ENCODE data around the gene PHF21A. TPM values are rescaled to one million over a fixed set of nuclear protein-coding genes. Genes with fewer than 3 reads are reported as not detected.
A peak's percentile ranks its signal among the peaks of the same experiment; 100 is the strongest.

The PHF21A gene
- total RNA-seq, 1 donor from 2014 or later, result 71.1 TPM

DNA sequence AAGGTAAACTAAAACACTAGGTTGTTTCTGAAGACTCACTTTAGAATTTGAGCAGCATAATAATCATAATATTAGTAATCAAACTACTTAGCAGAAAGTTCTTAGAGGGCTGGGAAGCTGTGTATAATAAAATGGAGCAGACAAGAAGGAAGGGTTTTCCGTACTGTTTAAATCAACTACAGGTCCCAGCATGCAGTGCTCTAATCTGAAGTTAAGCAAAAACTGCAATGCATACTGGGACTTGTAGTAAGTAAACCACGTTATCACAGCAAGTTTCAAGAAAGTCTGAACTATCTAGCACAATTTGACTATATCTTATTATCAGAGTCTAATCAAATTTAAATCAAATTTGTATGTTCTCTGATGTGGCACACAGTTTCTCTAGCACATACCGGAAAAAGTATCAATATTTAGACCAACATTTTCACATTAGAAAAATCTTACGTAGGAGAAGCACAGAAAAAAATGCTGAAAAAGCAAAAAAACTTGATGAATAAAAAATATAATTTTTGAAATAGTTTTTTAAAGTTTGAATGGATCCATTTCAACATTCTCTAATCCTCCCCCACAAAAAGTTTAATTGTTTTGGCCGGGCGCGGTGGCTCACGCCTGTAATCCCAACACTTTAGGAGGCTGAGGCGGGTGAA, 8.2 kb downstream of the PHF21A start:
- H3K36me3 Mint-ChIP-seq (ENCODE audit: unreplicated experiment), result no peaks in the 10 kb centered on the region
- H3K27ac Mint-ChIP-seq (ENCODE audit: unreplicated experiment), result no peak overlapping the region
- DNase-seq, result no peak
- H3K4me3 Mint-ChIP-seq (ENCODE audit: unreplicated experiment), result no peak overlapping the region
- H3K9me3 Mint-ChIP-seq (ENCODE audit: unreplicated experiment), result no peaks in the 10 kb centered on the region
- TF ChIP-seq CTCF (IDR thresholded peaks at IDR 0.05; ENCODE audit: partially characterized antibody, unreplicated experiment), result no peak
- peaks cover 1% of the 10 kb centered on the region for H3K27me3 Mint-ChIP-seq (ENCODE audit: unreplicated experiment)
- H3K4me1 Mint-ChIP-seq (ENCODE audit: low read depth, unreplicated experiment), result peaks cover 20% of the 10 kb centered on the region

DNA sequence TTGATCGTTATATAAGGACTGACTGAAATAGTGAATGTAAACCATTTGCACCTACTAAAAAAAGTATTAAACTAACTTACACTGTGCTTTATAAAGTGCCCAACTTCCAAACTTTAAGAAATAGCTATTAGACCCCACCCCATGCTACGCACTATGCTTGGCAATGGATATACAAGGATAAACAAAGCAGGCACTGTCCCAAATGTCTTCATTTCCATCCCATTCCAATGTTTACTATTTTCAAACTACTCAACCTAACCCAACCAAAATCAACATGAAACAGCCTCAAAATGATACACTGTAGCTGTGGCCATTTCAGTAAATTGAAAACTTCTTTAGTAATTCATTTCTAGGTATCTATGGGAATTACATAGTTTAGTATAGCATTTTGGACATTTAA, 12.5 kb downstream of the PHF21A start:
- Mint-ChIP-seq H3K27me3 (ENCODE audit: unreplicated experiment) (no peaks in the 10 kb centered on the region), H3K9me3 (ENCODE audit: unreplicated experiment) (peaks cover 3% of the 10 kb centered on the region)

DNA sequence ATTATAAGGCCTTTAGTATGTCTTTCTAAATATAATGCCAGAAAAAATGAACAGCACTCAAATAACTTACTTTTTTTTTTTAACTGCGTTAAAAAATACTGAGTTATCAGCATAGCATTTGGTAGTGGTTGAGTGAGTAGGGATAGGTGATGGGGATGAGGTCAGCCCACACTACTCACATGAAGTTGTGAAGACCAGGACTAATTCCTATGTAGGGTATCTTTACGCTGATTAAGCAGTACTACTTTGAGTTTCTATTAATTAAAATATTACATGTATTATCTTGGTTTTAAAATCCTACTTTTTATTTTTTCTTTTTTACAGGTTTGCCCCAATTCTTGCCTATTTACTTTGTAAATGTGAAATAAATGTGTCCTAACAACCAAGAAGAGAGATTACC, 13.5 kb downstream of the PHF21A start:
- no peak overlapping the region for H3K4me3 Mint-ChIP-seq (ENCODE audit: unreplicated experiment)
- TF ChIP-seq CTCF (IDR thresholded peaks at IDR 0.05; ENCODE audit: partially characterized antibody, unreplicated experiment), result no peak
- H3K9me3 Mint-ChIP-seq (ENCODE audit: unreplicated experiment), result peaks cover 3% of the 10 kb centered on the region
- H3K4me1 Mint-ChIP-seq (ENCODE audit: low read depth, unreplicated experiment), result peaks cover 30% of the 10 kb centered on the region
- H3K27ac Mint-ChIP-seq (ENCODE audit: unreplicated experiment), result no peak overlapping the region
- H3K27me3 Mint-ChIP-seq (ENCODE audit: unreplicated experiment), result no peaks in the 10 kb centered on the region
- no peak for DNase-seq
- no peaks in the 10 kb centered on the region for H3K36me3 Mint-ChIP-seq (ENCODE audit: unreplicated experiment)

More for the DNA sequence above, 12.5 kb downstream of the PHF21A start:
- TF ChIP-seq CTCF (IDR thresholded peaks at IDR 0.05; ENCODE audit: partially characterized antibody, unreplicated experiment), result no peak
- Mint-ChIP-seq H3K4me3 (ENCODE audit: unreplicated experiment) (no peak overlapping the region), H3K4me1 (ENCODE audit: low read depth, unreplicated experiment) (peaks cover 29% of the 10 kb centered on the region), H3K27ac (ENCODE audit: unreplicated experiment) (no peak overlapping the region), H3K36me3 (ENCODE audit: unreplicated experiment) (no peaks in the 10 kb centered on the region)
- DNase-seq, result no peak

DNA sequence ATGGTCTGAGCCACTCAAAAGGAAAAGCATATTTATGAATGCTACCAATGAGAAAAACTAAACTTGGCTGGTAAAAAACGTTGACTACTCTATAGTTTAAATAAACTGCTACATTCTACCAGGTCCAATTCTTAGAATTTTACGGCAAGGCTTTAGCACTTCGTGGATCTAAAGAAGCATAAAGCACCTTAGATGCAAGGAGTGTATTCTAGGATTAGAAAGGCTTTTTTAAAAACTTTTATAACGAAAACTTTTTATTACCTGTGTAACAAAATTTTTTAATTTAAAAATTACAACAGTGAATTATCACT, 13.9 kb downstream of the PHF21A start:
- H3K9me3 Mint-ChIP-seq (ENCODE audit: unreplicated experiment), result peaks cover 3% of the 10 kb centered on the region
- no peaks in the 10 kb centered on the region for H3K27me3 Mint-ChIP-seq (ENCODE audit: unreplicated experiment)
- peaks cover 33% of the 10 kb centered on the region for H3K4me1 Mint-ChIP-seq (ENCODE audit: low read depth, unreplicated experiment)
- H3K27ac Mint-ChIP-seq (ENCODE audit: unreplicated experiment), result peak overlapping the region; percentile 91
- DNase-seq, result no peak
- H3K4me3 Mint-ChIP-seq (ENCODE audit: unreplicated experiment), result peak overlapping the region; percentile 34
- no peak for TF ChIP-seq CTCF (IDR thresholded peaks at IDR 0.05; ENCODE audit: partially characterized antibody, unreplicated experiment)
- H3K36me3 Mint-ChIP-seq (ENCODE audit: unreplicated experiment), result no peaks in the 10 kb centered on the region

- Mint-ChIP-seq H3K27ac (ENCODE audit: unreplicated experiment) (peak overlapping the region; percentile 91), H3K36me3 (ENCODE audit: unreplicated experiment) (no peaks in the 10 kb centered on the region), H3K27me3 (ENCODE audit: unreplicated experiment) (no peaks in the 10 kb centered on the region), H3K9me3 (ENCODE audit: unreplicated experiment) (peaks cover 3% of the 10 kb centered on the region), H3K4me3 (ENCODE audit: unreplicated experiment) (peak overlapping the region; percentile 58), H3K4me1 (ENCODE audit: low read depth, unreplicated experiment) (peaks cover 33% of the 10 kb centered on the region)
- no peak for DNase-seq
- TF ChIP-seq CTCF (IDR thresholded peaks at IDR 0.05; ENCODE audit: partially characterized antibody, unreplicated experiment), result no peak
Observed at GRCh38 chr11:46106530-46107407, 14.5 kb downstream of the PHF21A start.

Measured in glutamatergic neuron (in vitro differentiated cells).